Brain microvascular endothelial cell (primary cell): Measurements from ENCODE around the gene MTR.

Experiments used
- DNase-seq: peaks from one replicate; pipeline ENCODE4 v3.0.0-alpha.2; 2020
- H3K27ac ChIP-seq: fragments of 250-450 bp; sonication (Bioruptor Pico); 2 replicates; pipeline ENCODE4 v1.5.1; 2020; ENCODE audit warnings: mild to moderate bottlenecking, moderate library complexity
- H3K27me3 ChIP-seq: fragments of 250-450 bp; sonication (Bioruptor Pico); replicated peaks from 2 replicates; pipeline ENCODE4 v1.5.1; 2020; ENCODE audit warnings: mild to moderate bottlenecking
- H3K36me3 ChIP-seq: fragments of 250-450 bp; sonication (Bioruptor Pico); replicated peaks from 2 replicates; pipeline ENCODE4 v1.5.1; 2020; ENCODE audit warnings: mild to moderate bottlenecking
- H3K4me3 ChIP-seq: 2 replicates; pipeline ENCODE4 v1.5.1; 2011; ENCODE audit warnings: low read depth, mild to moderate bottlenecking, control low read depth, low read length, moderate library complexity
- in situ Hi-C: cut with HindIII; loops from 2 replicates; pipeline ENCODE4 v1.10.0; 2017; ENCODE audit warnings: low sequenced_read_pairs, low pct_ligation_motif_present
- TF ChIP-seq, protein P1 (sequence below): IDR thresholded peaks from 2 replicates; pipeline ENCODE4 v1.5.1; 2011; ENCODE audit warnings: low read depth, mild to moderate bottlenecking, moderate library complexity, low read length, control low read depth, inconsistent platforms; ENCODE audit errors: missing control alignments

Gene MTR

GRCh38 chr1:236834876-236835275 is 39.8 kb downstream of the MTR start:
- peaks cover 25% of the 10 kb centered on the region for H3K36me3 ChIP-seq
- H3K27me3 ChIP-seq = no peaks in the 10 kb centered on the region
- no peak overlapping the region for H3K27ac ChIP-seq
- TF ChIP-seq, protein P1, sequence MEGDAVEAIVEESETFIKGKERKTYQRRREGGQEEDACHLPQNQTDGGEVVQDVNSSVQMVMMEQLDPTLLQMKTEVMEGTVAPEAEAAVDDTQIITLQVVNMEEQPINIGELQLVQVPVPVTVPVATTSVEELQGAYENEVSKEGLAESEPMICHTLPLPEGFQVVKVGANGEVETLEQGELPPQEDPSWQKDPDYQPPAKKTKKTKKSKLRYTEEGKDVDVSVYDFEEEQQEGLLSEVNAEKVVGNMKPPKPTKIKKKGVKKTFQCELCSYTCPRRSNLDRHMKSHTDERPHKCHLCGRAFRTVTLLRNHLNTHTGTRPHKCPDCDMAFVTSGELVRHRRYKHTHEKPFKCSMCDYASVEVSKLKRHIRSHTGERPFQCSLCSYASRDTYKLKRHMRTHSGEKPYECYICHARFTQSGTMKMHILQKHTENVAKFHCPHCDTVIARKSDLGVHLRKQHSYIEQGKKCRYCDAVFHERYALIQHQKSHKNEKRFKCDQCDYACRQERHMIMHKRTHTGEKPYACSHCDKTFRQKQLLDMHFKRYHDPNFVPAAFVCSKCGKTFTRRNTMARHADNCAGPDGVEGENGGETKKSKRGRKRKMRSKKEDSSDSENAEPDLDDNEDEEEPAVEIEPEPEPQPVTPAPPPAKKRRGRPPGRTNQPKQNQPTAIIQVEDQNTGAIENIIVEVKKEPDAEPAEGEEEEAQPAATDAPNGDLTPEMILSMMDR = no peak
- no peak overlapping the region for H3K4me3 ChIP-seq
- in situ Hi-C loops = no loop called here
- DNase-seq = no peak

DNA sequence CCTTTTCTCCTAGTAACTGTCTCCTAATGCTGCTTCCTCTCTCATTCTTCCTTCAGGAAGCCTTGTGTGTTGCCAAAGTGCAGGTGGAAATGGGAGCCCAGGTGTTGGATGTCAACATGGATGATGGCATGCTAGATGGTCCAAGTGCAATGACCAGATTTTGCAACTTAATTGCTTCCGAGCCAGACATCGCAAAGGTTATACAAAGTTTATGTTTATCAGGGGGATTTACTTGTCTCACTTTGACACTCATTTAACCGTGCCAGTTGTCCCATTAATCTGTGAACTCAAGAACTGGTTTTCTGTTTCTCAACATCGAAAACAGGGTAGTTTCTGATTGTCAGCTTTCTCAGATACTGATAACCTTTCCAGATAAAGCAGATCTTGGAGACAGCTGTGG is 40.4 kb downstream of the MTR start:
- in situ Hi-C loops = no loop called here
- Histone ChIP-seq H3K27me3 (no peaks in the 10 kb centered on the region), H3K36me3 (peaks cover 27% of the 10 kb centered on the region), H3K4me3 (no peak overlapping the region), H3K27ac (no peak overlapping the region)
- TF ChIP-seq, protein P1 = no peak
- DNase-seq = no peak

GRCh38 chr1:236836157-236836556 is 41.1 kb downstream of the MTR start:
- Histone ChIP-seq H3K27ac (no peak overlapping the region), H3K36me3 (peaks cover 23% of the 10 kb centered on the region), H3K27me3 (no peaks in the 10 kb centered on the region), H3K4me3 (no peak overlapping the region)
- in situ Hi-C loops = no loop called here
- TF ChIP-seq, protein P1 = no peak
- DNase-seq = no peak

GRCh38 chr1:236837115-236837514 is 42.0 kb downstream of the MTR start:
- Histone ChIP-seq H3K27me3 (no peaks in the 10 kb centered on the region), H3K4me3 (no peak overlapping the region), H3K27ac (no peak overlapping the region), H3K36me3 (peaks cover 19% of the 10 kb centered on the region)
- in situ Hi-C loops = no loop called here
- DNase-seq = no peak
- TF ChIP-seq, protein P1 = no peak

DNA sequence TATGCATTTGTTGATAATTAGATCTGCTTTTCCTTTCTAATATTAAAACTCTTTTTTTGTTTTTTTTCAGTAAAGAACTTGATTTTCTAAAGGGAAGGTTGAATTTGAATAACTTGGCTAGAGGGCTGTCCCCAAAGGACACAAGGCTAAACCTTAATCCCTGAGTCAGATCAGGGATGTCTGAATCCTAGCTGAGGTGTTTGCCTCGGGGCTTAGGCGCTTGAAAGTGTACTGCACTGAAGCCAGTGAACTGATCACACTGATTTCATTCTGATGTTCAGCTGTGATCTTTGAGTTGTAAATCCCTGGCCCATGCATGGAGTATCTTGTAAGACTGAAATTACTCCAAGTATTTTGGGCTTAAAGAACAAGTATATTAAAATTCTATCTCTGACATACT is 42.8 kb downstream of the MTR start:
- in situ Hi-C loops = no loop called here
- peaks cover 19% of the 10 kb centered on the region for H3K36me3 ChIP-seq

GRCh38 chr1:236841341-236841740 is 46.2 kb downstream of the MTR start:
- Histone ChIP-seq H3K36me3 (peaks cover 14% of the 10 kb centered on the region), H3K27ac (no peak overlapping the region), H3K27me3 (no peaks in the 10 kb centered on the region), H3K4me3 (no peak overlapping the region)
- in situ Hi-C loops = no loop called here
- TF ChIP-seq, protein P1 = no peak
- DNase-seq = no peak

More for the DNA sequence above, 42.8 kb downstream of the MTR start:
- TF ChIP-seq, protein P1 = no peak
- Histone ChIP-seq H3K27ac (no peak overlapping the region), H3K4me3 (no peak overlapping the region), H3K27me3 (no peaks in the 10 kb centered on the region)
- no peak for DNase-seq
